H1 (cell line): Measurements from ENCODE around the gene RAB14. TPM values are rescaled to one million over a fixed set of nuclear protein-coding genes. Genes with fewer than 3 reads are reported as not detected.

Source experiments
- CHD1 ChIP-seq: IDR thresholded peaks from 2 replicates; pipeline ENCODE4 v1.6.1; 2012; ENCODE audit warnings: low read depth, low read length, improper control_type of control experiment
- JUN ChIP-seq: IDR thresholded peaks from 2 replicates; pipeline ENCODE4 v1.6.1; 2011; ENCODE audit warnings: low read depth, mild to moderate bottlenecking, improper control_type of control experiment, low read length
- KDM5A ChIP-seq: fragments of 200-600 bp; IDR thresholded peaks from 2 replicates; pipeline ENCODE4 v1.7.1; 2012; ENCODE audit warnings: mild to moderate bottlenecking, low read length, inconsistent platforms, mixed read lengths
- NANOG ChIP-seq: IDR thresholded peaks from 2 replicates; pipeline ENCODE4 v1.6.1; 2011; ENCODE audit warnings: low read length, low read depth, mild to moderate bottlenecking, inconsistent platforms; ENCODE audit not compliant: insufficient read depth, poor library complexity, severe bottlenecking
- NRF1 ChIP-seq: IDR thresholded peaks from 2 replicates; pipeline ENCODE4 v1.6.1; 2011; ENCODE audit warnings: mild to moderate bottlenecking, low read depth, low read length, improper control_type of control experiment
- polyA plus RNA-seq, 7 experiments: library from polyadenylated mRNA; depleted of rRNA in 3 of 7; stranded (reverse) in 5 of 7; unstranded in 2 of 7; fragments of >200 nt in 5 of 7; fragments of 200-250 nt in 2 of 7; gene quantifications; 1 replicate in 5 of 7; 2 replicates in 1 of 7; 4 replicates in 1 of 7; pipeline versions ENCODE4 v1.2.1 to v1.2.3, GENCODE V29; 2011 to 2013; ENCODE audit warnings: missing spikeins in 2 of 7, mixed read lengths in 2 of 7
- total RNA-seq: library from RNA; stranded (reverse); fragmentation: NEBNext Ultra II Directional; extraction: Animal tissue kit (Norgen Biotek cat#: 25700); gene quantifications from 2 replicates; pipeline ENCODE4 v1.2.1, GENCODE V29; 2021
- TF ChIP-seq, protein P1 (sequence below): IDR thresholded peaks from 2 replicates; pipeline ENCODE4 v1.6.1; 2012; ENCODE audit warnings: low read length, inconsistent platforms

RAB14 gene
- total and polyA plus RNA-seq, 2 of the 8 experiments (the other 6 are each of a cell fraction or from before 2014, with no cell fraction given): 9.1 to 44.8 TPM

- no peak for TF ChIP-seq NRF1
- TF ChIP-seq CHD1: no peak
- TF ChIP-seq, protein P1, sequence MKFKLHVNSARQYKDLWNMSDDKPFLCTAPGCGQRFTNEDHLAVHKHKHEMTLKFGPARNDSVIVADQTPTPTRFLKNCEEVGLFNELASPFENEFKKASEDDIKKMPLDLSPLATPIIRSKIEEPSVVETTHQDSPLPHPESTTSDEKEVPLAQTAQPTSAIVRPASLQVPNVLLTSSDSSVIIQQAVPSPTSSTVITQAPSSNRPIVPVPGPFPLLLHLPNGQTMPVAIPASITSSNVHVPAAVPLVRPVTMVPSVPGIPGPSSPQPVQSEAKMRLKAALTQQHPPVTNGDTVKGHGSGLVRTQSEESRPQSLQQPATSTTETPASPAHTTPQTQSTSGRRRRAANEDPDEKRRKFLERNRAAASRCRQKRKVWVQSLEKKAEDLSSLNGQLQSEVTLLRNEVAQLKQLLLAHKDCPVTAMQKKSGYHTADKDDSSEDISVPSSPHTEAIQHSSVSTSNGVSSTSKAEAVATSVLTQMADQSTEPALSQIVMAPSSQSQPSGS: no peak
- no peak for TF ChIP-seq KDM5A
- TF ChIP-seq JUN: no peak
- TF ChIP-seq NANOG: no peak
Observed at GRCh38 chr9:121219530-121219929, 17.9 kb upstream of the RAB14 start (continued).
